ENCODE measurements around the gene ADCY7. TPM values are rescaled to one million over a fixed set of nuclear protein-coding genes. Genes with fewer than 3 reads are reported as not detected.
A peak's percentile ranks its signal among the peaks of the same experiment; 100 is the strongest.

The ADCY7 gene
- total and polyA plus RNA-seq, 2 of the 4 experiments (the other 2 are of a cell fraction), result 15.2 to 17.1 TPM

DNA sequence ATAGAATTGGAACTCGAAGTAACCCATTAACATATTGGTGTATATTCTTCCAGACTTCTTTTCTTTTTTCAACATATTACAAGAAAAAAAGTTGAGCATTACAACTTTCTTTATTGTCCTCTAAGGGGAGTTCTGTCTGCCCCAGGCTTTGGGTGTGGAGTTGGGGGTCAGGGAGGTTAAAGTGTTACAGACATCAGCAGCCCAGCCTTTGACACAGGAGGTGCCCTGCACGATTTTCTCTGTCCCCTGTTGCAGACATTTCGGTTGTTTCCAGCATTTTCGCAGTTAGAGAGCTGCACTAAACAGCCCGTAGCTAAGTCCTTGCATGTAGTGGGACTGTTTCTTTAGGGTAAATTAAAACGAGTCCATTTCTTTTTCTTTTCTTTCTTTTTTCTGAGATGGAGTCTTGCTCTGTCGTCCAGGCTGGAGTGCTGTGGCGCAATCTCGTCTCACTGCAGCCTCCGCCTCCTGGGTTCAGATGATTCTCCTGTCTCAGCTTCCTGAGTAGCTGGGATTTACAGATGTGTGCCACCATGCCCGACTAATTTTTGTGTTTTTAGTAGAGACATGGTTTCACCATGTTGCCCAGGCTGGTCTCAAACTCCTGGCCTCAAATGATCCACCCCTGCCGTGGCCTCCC, 13.4 kb upstream of the ADCY7 start:
- H3K4me2 ChIP-seq (ENCODE audit: low read depth, low read length), result no peak overlapping the region
- H4K20me1 ChIP-seq (ENCODE audit: insufficient read depth, low read length), result no peaks in the 10 kb centered on the region; the same call in 1 of the 2 replicates
- no TSS peak for BruUV-seq (replicated peaks)
- CTCF ChIA-PET, result no interaction called here
- no peak overlapping the region for H3K56ac ChIP-seq (ENCODE audit: extremely low read depth, insufficient read depth, low read length)
- in situ Hi-C loops (cut with MboI; ENCODE audit: low sequenced_read_pairs) (no loop called here), intact Hi-C loops (cut with micrococcal nuclease) (no loop called here), dilution Hi-C loops (cut with HindIII; ENCODE audit: low sequenced_read_pairs, unreplicated experiment) (no loop called here)
- H3K9me1 ChIP-seq (ENCODE audit: insufficient read depth, low read length), result peaks cover 4% of the 10 kb centered on the region; the same call in 1 of the 2 replicates
- no peak overlapping the region for H3K27ac ChIP-seq (ENCODE audit: insufficient read depth, low read length)
- H2AK9ac ChIP-seq (replicated peaks; ENCODE audit: low read depth, low read length, poor library complexity), result no peak overlapping the region
- TF ChIP-seq, protein P1, sequence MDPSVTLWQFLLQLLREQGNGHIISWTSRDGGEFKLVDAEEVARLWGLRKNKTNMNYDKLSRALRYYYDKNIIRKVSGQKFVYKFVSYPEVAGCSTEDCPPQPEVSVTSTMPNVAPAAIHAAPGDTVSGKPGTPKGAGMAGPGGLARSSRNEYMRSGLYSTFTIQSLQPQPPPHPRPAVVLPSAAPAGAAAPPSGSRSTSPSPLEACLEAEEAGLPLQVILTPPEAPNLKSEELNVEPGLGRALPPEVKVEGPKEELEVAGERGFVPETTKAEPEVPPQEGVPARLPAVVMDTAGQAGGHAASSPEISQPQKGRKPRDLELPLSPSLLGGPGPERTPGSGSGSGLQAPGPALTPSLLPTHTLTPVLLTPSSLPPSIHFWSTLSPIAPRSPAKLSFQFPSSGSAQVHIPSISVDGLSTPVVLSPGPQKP (IDR thresholded peaks at IDR 0.05; ENCODE audit: borderline replicate concordance, low read depth, low read length), result no peak
- TF ChIP-seq CEBPB (IDR thresholded peaks at IDR 0.05; ENCODE audit: low read depth, low read length) (0 out of 2 replicates have a peak, but pooled peaks have one; percentile 20), MXI1 (IDR thresholded peaks at IDR 0.05; ENCODE audit: borderline replicate concordance, low read depth, low read length) (no peak)
- TF ChIP-seq, protein P2, sequence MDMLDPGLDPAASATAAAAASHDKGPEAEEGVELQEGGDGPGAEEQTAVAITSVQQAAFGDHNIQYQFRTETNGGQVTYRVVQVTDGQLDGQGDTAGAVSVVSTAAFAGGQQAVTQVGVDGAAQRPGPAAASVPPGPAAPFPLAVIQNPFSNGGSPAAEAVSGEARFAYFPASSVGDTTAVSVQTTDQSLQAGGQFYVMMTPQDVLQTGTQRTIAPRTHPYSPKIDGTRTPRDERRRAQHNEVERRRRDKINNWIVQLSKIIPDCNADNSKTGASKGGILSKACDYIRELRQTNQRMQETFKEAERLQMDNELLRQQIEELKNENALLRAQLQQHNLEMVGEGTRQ (IDR thresholded peaks at IDR 0.05; ENCODE audit: low read depth, low read length), result no peak
- no peak overlapping the region for H3K4me3 ChIP-seq (ENCODE audit: insufficient read depth, low read depth, low read length)
- H2BK15ac ChIP-seq (ENCODE audit: low read depth, low read length), result no peak overlapping the region
- WGBS, 2 experiments (ENCODE audit: extremely low coverage in 2 of 2, insufficient read length in 1 of 2), result 91% methylated on average over 4 of the region's 12 CpGs; no CpG with 5 or more reads in 1 of the 2 experiments
- H2BK5ac ChIP-seq (ENCODE audit: low read depth, low read length, poor library complexity, severe bottlenecking), result no peak overlapping the region
- H3K4me1 ChIP-seq (ENCODE audit: control insufficient read depth, insufficient read depth, low read length), result peaks cover 6% of the 10 kb centered on the region
- H2AK5ac ChIP-seq (ENCODE audit: low read depth, low read length), result no peak overlapping the region
- H3K23ac ChIP-seq (ENCODE audit: low read depth, low read length), result no peak overlapping the region
- no peak overlapping the region for H4K5ac ChIP-seq (ENCODE audit: low read depth, low read length)
- H4K8ac ChIP-seq (ENCODE audit: low read depth in 2 of 2, low read length in 2 of 2), result no peak overlapping the region
- no peak overlapping the region for H3K14ac ChIP-seq (replicated peaks; ENCODE audit: low read depth, low read length)
- H3K36me3 ChIP-seq (ENCODE audit: control insufficient read depth, insufficient read depth, low read length), result no peaks in the 10 kb centered on the region
- H3K4ac ChIP-seq (ENCODE audit: low read depth, low read length), result no peak overlapping the region
- no peak overlapping the region for H3K9ac ChIP-seq (ENCODE audit: low read depth, low read length)
- no peak overlapping the region for H4K91ac ChIP-seq (ENCODE audit: insufficient read depth, low read depth, low read length)
- no peak overlapping the region for H2BK120ac ChIP-seq (ENCODE audit: low read depth, low read length)
- no peak overlapping the region for H3K18ac ChIP-seq (ENCODE audit: low read depth, low read length)
- peaks cover 26% of the 10 kb centered on the region for H3K27me3 ChIP-seq (ENCODE audit: control insufficient read depth, insufficient read depth, low read length)
- H3K79me1 ChIP-seq (ENCODE audit: low read depth in 1 of 2, low read length in 2 of 2), result no peaks in the 10 kb centered on the region
- H2AFZ ChIP-seq (replicated peaks; ENCODE audit: low read length, poor library complexity), result no peak overlapping the region
- DNase-seq (no peak), ATAC-seq (ENCODE audit: low read depth) (no peak)
- POLR2A ChIA-PET (ENCODE audit: unreplicated experiment), result no interaction called here
- no peaks in the 10 kb centered on the region for H3K9me3 ChIP-seq (ENCODE audit: control insufficient read depth, insufficient read depth, low read length)
- H2BK20ac ChIP-seq (ENCODE audit: low read depth, low read length), result no peak overlapping the region

Data from IMR-90 (cell line).